ENCODE measurements around the gene KIAA0753.
"Not testable (repeated sequence)": the region's sequence is repeated elsewhere in the genome, so short reads cannot be mapped to it uniquely, and the experiment has no call there.

Gene KIAA0753

DNA sequence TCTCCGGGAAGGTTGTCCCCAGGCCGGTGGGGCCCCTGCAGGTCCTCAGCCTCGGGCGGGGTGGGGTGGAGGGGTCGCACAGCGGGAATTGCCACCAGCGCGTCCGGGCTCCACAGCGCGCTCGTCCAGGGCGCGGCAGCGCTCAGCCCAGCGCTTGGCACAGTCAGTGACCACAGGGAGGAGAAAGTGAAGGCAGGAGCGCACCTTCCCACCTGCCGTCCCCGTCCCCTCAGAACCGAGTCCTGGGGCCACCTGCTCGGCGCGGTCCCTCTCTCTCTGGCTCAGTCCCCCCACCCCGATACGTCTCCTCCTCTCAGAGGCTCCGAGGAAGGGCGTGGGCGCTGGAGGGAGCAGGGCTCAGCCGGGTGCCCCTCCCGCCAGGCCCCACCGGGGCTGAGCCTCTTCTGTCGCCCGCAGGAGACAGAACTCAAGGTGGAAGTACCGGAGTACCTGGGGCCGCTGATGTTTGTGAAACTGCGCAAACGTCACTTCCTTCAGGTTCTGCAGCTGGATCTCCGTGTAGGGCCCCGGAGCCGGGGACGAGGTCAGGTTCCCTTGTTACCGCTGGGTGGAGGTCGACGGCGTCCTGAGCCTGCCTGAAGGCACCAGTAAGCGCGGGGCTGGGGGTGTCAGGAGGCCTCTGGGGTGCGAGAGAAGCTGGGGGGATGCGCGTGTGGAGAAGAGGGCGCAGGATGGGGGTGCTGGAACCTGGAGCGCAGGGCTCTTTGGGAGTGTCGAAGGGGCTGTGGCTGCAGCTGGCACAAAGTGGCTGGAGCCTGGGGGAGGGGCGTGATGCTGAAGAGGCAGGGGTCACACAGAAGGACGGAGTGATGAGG, 16.5 kb upstream of the KIAA0753 start:
- H3K36me3 ChIP-seq (ENCODE audit: control insufficient read depth, insufficient read depth, low read length); H3K9me3 ChIP-seq (ENCODE audit: control insufficient read depth, low read length); H3K27ac ChIP-seq (ENCODE audit: low read depth, low read length, severe bottlenecking): not testable (repeated sequence)
- peaks cover 12% of the 10 kb centered on the region for H3K4me1 ChIP-seq (ENCODE audit: control insufficient read depth, insufficient read depth, low read length, poor library complexity, severe bottlenecking)
- peak overlapping the region; percentile 21 for H3K4me3 ChIP-seq (ENCODE audit: extremely low read depth, insufficient read depth, low read length, poor library complexity, severe bottlenecking)
- WGBS, 2 experiments (ENCODE audit: insufficient coverage in 2 of 2): 7 to 10% methylated on average over 14 to 20 of the region's 55 CpGs

DNA sequence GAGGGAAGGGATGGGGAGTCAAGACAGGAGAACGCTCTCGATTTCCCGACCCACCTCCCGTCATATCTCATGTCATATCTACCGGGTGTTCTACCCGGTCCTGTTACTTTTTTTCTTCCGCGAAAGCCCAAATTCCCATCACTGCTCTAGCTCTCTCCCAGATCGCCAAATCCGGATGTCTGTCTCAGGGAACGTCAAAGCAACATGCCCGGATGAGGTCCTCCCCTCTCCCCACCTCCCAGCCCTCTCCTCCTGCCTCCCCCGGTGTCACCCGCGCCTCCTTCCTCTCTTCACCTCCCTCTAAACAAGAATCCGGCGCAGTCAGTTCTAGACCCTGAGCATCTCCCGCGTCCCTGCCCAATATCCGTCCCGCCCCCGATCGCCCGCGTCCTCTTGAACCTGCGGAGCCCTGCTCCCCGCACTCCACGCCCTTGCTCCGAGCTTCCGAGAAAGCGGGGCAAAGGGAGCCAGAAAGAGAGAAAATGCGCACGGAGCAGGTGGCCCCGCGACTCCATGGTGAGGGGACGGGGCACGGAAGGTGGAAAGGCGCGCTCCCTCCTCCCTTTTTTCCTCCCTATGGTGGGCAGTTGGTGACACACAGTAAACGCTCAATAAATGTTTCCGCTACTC, 15.3 kb upstream of the KIAA0753 start:
- Histone ChIP-seq H3K4me3 (ENCODE audit: extremely low read depth, insufficient read depth, low read length, poor library complexity, severe bottlenecking) (peak overlapping the region; percentile 23), H3K4me1 (ENCODE audit: control insufficient read depth, insufficient read depth, low read length, poor library complexity, severe bottlenecking) (peaks cover 12% of the 10 kb centered on the region)
- WGBS, 2 experiments (ENCODE audit: insufficient coverage in 2 of 2): 0% methylated on average over 9 of the region's 41 CpGs; no CpG with 5 or more reads in 1 of the 2 experiments
- not testable (repeated sequence) for H3K36me3 ChIP-seq (ENCODE audit: control insufficient read depth, insufficient read depth, low read length); H3K9me3 ChIP-seq (ENCODE audit: control insufficient read depth, low read length); H3K27ac ChIP-seq (ENCODE audit: low read depth, low read length, severe bottlenecking)

DNA sequence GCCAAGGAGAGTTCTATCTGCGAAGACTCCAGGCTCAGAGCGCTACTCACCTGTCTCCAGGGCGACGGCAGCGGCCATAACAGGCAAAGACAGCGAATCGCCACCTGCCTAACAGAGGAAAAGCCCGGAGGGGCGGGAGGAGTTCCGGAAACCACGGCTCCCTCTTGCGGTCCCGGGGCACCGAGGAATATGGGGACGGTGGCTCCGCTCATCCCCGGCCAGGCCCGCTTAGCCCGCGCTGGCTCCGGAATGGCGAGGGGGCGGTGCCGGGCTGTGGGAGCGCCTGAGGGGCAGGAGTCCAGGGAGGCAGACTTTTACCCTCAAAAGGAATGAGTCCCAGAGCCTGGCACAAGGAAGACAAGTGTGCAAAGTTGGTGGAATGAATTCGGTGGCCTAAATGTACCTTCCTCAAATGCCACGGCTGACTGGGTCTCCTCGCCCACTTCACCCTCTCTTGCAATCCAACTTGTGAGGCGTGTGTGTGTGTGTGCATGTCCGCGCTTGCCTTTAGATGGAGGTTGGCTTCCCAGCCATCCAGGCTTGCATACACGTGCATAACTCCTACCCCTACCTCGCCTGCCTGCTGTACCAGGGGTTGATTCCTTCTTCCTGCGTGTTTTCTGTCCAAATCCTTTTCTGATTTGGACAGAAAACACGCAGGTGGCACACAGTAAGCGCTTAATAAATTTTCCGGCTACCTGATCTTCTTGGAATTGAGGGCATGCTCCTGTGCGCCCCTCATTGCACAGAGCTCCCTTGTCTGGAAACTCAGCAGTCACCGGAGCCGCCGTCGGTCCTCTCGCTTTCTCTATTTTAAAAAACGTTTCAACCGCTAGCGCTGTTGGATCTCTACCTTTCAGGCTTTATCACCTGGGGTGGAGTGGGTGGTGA, 14.6 kb upstream of the KIAA0753 start:
- Histone ChIP-seq H3K27ac (ENCODE audit: low read depth, low read length, severe bottlenecking) (no peak overlapping the region), H3K4me1 (ENCODE audit: control insufficient read depth, insufficient read depth, low read length, poor library complexity, severe bottlenecking) (peaks cover 14% of the 10 kb centered on the region), H3K36me3 (ENCODE audit: control insufficient read depth, insufficient read depth, low read length) (no peaks in the 10 kb centered on the region), H3K9me3 (ENCODE audit: control insufficient read depth, low read length) (no peaks in the 10 kb centered on the region), H3K4me3 (ENCODE audit: extremely low read depth, insufficient read depth, low read length, poor library complexity, severe bottlenecking) (peak overlapping the region; percentile 23)
- 6 to 7% methylated on average over 19 to 37 of the region's 46 CpGs for WGBS, 2 experiments (ENCODE audit: insufficient coverage in 2 of 2)

DNA sequence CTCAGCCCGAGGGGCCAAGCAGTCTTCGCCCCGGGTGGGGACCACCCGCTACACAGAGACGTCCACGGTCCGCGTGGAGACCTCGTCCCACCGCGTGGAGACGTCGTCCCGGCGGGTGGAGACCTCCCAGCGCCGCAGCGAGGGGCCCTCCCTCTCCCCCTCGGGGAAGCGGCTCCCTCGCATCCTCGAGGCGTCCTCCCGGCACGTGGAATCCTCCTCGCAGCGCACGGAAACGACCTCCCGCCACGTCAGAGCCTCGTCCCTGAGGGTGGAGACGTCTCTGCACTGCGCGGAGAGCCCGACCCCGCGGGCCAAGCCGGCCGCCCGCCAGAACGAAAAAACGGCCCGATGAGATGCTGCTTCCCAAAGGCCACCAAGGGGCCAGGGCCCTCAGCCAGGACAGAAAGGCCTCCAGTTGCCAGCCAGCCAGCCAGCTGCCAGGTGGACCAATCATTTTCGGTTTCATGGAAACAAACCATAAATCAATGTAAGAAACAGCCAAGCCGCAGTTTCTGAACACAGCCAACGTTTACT, 11.5 kb upstream of the KIAA0753 start:
- peaks cover 26% of the 10 kb centered on the region for H3K36me3 ChIP-seq (ENCODE audit: control insufficient read depth, insufficient read depth, low read length)
- peak overlapping the region; percentile 33 for H3K27ac ChIP-seq (ENCODE audit: low read depth, low read length, severe bottlenecking)
- no peaks in the 10 kb centered on the region for H3K9me3 ChIP-seq (ENCODE audit: control insufficient read depth, low read length)
- WGBS, 2 experiments (ENCODE audit: insufficient coverage in 2 of 2): 60% methylated on average over 45 to 47 of the region's 47 CpGs
- peak overlapping the region; percentile 72 for H3K4me3 ChIP-seq (ENCODE audit: extremely low read depth, insufficient read depth, low read length, poor library complexity, severe bottlenecking)
- H3K4me1 ChIP-seq (ENCODE audit: control insufficient read depth, insufficient read depth, low read length, poor library complexity, severe bottlenecking): peaks cover 16% of the 10 kb centered on the region

DNA sequence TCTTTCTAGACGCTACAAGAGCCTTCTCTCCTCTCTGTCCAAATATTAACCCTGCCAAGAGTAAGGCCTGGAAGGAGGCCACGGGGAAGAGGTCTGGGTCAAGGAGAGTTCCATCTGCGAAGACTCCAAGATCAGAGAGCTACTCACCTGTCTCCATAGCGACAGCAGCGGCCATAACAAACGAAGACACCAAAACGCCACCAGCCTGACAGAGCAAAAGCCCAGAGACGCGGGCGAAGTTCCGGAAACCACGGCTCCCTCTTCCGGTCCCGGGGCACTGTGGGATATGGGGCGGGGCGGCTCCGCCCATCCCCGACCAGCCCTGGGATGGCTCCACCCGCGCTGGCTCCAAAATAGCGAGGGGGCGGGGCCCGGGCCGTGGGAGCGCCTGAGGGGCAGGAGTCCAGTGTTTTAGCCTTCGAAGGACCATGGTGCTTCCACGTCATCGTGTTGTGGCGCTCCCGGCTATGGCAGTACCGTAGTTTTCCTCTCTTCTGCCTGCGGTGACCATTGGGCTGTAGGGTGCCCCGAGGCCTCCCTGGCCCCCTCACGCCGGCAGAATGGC, 10.9 kb upstream of the KIAA0753 start, which contains the start of the genes C17orf100 and MED31:
Gene C17orf100 (plus strand): TSS at position 409 of the 565 bp plus-strand sequence. CDS start 152 bp downstream, at position 561.
Gene MED31 (minus strand): TSS at position 252 of the 565 bp plus-strand sequence. CDS start 77 bp downstream, at position 175.
- peaks cover 27% of the 10 kb centered on the region for H3K36me3 ChIP-seq (ENCODE audit: control insufficient read depth, insufficient read depth, low read length)
- H3K9me3 ChIP-seq (ENCODE audit: control insufficient read depth, low read length): no peaks in the 10 kb centered on the region
- peaks cover 16% of the 10 kb centered on the region for H3K4me1 ChIP-seq (ENCODE audit: control insufficient read depth, insufficient read depth, low read length, poor library complexity, severe bottlenecking)
- H3K4me3 ChIP-seq (ENCODE audit: extremely low read depth, insufficient read depth, low read length, poor library complexity, severe bottlenecking): peak within 1 kb of the TSS; percentile 72
- peak within 1 kb of the TSS; percentile 98 for H3K27ac ChIP-seq (ENCODE audit: low read depth, low read length, severe bottlenecking)
- 5 to 6% methylated on average over 29 of the region's 35 CpGs for WGBS, 2 experiments (ENCODE audit: insufficient coverage in 2 of 2)

DNA sequence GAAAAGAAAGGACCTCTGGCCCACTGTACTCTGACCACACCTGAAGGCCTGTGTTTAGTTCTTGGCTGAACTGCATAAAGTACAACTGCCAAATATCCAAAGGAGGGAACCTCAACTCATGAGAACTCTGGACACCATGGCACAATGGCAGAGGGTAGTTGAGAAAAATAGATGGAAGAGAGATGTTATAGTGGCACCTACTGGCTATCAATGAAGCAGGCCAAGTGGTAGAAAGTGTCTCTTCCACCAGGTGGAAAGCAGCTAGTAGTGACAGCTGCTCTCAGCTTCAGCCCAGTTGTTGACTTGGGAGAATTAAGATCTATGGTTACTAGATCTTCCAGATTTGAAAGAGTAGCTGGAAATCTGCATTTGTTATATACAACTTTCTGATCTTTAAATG, 7.7 kb upstream of the KIAA0753 start:
- no peak overlapping the region for H3K4me3 ChIP-seq (ENCODE audit: extremely low read depth, insufficient read depth, low read length, poor library complexity, severe bottlenecking)
- H3K4me1 ChIP-seq (ENCODE audit: control insufficient read depth, insufficient read depth, low read length, poor library complexity, severe bottlenecking): peaks cover 4% of the 10 kb centered on the region
- no peaks in the 10 kb centered on the region for H3K9me3 ChIP-seq (ENCODE audit: control insufficient read depth, low read length)
- H3K36me3 ChIP-seq (ENCODE audit: control insufficient read depth, insufficient read depth, low read length): peaks cover 54% of the 10 kb centered on the region
- no peak overlapping the region for H3K27ac ChIP-seq (ENCODE audit: low read depth, low read length, severe bottlenecking)

DNA sequence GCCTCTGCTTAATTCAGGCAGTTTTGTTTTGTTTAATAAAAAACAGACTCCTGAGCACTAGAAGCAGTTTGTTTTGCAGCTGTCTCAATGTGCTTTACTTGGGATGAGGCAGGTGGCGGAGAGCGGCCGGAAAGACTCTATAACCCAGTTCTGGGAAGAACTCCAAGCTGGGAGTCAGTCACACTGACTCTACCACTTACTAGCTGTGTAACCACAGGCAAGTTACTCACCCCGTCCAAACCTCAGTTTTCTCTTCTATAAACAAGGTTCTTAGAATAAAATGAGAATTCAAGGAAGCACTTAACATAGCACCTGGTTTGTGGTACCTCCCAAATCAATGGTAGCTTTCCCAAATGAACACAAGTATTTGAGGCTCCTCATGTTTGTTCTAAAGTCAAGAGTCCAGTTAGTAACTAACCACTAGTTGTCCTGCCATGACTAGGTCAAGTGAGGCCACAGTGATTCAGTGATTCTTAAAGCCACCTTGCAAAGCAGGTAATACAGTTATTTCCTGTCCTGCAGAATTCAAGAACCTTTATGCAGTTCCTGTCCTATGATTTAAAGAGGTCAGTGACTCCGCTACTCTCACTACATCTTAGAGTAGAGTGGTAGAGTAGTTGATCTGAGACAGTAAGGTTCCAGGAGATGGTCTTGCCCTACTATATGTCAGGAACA, 3.1 kb upstream of the KIAA0753 start:
- Histone ChIP-seq H3K9me3 (ENCODE audit: control insufficient read depth, low read length) (no peaks in the 10 kb centered on the region), H3K4me3 (ENCODE audit: extremely low read depth, insufficient read depth, low read length, poor library complexity, severe bottlenecking) (no peak overlapping the region), H3K27ac (ENCODE audit: low read depth, low read length, severe bottlenecking) (no peak overlapping the region), H3K36me3 (ENCODE audit: control insufficient read depth, insufficient read depth, low read length) (peaks cover 45% of the 10 kb centered on the region), H3K4me1 (ENCODE audit: control insufficient read depth, insufficient read depth, low read length, poor library complexity, severe bottlenecking) (peaks cover 14% of the 10 kb centered on the region)
- WGBS, 2 experiments (ENCODE audit: insufficient coverage in 2 of 2): 91% methylated on average over 3 of the region's 5 CpGs; no CpG with 5 or more reads in 1 of the 2 experiments

DNA sequence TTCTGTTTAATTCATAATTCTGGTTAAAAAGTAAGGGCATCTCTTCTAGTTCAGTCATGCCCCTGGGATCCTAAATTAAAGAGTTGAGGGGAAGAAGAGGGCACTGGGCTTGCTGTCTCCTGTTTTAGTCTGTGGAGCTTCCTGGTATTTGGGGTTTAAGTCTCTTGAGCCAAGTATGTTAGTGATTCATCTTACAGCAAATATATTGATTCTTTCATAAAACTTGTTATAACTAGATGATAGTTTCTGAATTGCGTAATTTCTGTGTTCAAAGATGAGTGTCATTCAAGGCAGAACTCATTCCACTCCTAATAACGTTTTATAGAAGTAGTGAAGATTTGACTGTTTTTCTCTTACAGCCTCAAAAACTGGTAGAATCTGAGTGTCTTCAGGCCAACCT, 2.1 kb upstream of the KIAA0753 start:
- Histone ChIP-seq H3K36me3 (ENCODE audit: control insufficient read depth, insufficient read depth, low read length) (peaks cover 36% of the 10 kb centered on the region), H3K9me3 (ENCODE audit: control insufficient read depth, low read length) (no peaks in the 10 kb centered on the region), H3K4me1 (ENCODE audit: control insufficient read depth, insufficient read depth, low read length, poor library complexity, severe bottlenecking) (peaks cover 14% of the 10 kb centered on the region), H3K4me3 (ENCODE audit: extremely low read depth, insufficient read depth, low read length, poor library complexity, severe bottlenecking) (no peak overlapping the region), H3K27ac (ENCODE audit: low read depth, low read length, severe bottlenecking) (no peak overlapping the region)
- no CpG with 5 or more reads among the region's 2 CpGs for WGBS, 2 experiments (ENCODE audit: insufficient coverage in 2 of 2)

DNA sequence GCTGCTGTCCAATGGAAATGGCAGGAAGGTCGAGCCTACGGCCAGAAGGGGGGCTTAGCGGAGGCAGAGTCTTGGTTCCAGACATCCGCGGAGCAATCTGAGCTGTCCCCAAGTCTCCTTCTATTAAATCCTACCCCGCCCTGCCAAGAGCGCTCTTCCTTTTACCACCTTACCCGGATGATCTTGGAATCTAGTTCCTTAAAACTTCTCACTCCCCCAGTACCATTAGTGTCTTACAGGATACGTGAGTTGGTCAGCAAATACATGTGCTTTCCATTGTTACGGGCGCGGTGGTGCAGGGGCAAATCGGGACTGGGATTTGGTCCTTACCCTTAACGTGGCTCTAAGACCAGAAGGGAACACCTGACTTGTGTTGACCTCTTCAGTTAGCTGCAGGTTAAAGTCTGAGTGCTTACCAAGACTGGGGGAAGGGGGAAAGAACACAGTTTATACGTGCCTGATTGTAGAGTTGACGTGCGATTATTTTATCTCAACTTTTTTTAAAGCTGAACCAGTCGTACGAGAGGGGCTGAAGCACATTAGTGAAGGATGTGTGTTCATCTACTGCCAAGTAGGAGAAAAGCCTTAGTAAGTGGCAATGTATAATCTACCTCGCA, 844 bp upstream of the KIAA0753 start:
- H3K9me3 ChIP-seq (ENCODE audit: control insufficient read depth, low read length): no peaks in the 10 kb centered on the region
- H3K4me1 ChIP-seq (ENCODE audit: control insufficient read depth, insufficient read depth, low read length, poor library complexity, severe bottlenecking): peaks cover 14% of the 10 kb centered on the region
- WGBS, 2 experiments (ENCODE audit: insufficient coverage in 2 of 2): 2 to 4% methylated on average over 19 of the region's 20 CpGs
- H3K36me3 ChIP-seq (ENCODE audit: control insufficient read depth, insufficient read depth, low read length): peaks cover 30% of the 10 kb centered on the region
- H3K4me3 ChIP-seq (ENCODE audit: extremely low read depth, insufficient read depth, low read length, poor library complexity, severe bottlenecking): peak overlapping the region; percentile 80
- peak overlapping the region; percentile 90 for H3K27ac ChIP-seq (ENCODE audit: low read depth, low read length, severe bottlenecking)
